Endothelial cell (in vitro differentiated cells): ENCODE measurements around the gene SETDB2. TPM values are rescaled to one million over a fixed set of nuclear protein-coding genes. Genes with fewer than 3 reads are reported as not detected.

ENCODE experiments used
- DNase-seq: peaks from one replicate; pipeline ENCODE4 v3.0.0; 2021; ENCODE audit warnings: low spot score
- H3K27ac Mint-ChIP-seq: one replicate; pipeline ENCODE4 v1.8.0; 2021; ENCODE audit warnings: mixed read lengths, inconsistent platforms; ENCODE audit not compliant: unreplicated experiment
- H3K27me3 Mint-ChIP-seq: one replicate; pipeline ENCODE4 v1.8.0; 2021; ENCODE audit warnings: mild to moderate bottlenecking, moderate library complexity, mixed read lengths, inconsistent platforms; ENCODE audit not compliant: unreplicated experiment
- H3K36me3 Mint-ChIP-seq: one replicate; pipeline ENCODE4 v1.8.0; 2021; ENCODE audit warnings: mild to moderate bottlenecking, low read depth, mixed read lengths, inconsistent platforms; ENCODE audit not compliant: unreplicated experiment
- H3K4me1 Mint-ChIP-seq: one replicate; pipeline ENCODE4 v1.8.0; 2021; ENCODE audit warnings: mild to moderate bottlenecking, mixed read lengths, inconsistent platforms; ENCODE audit not compliant: unreplicated experiment
- H3K4me3 Mint-ChIP-seq: one replicate; pipeline ENCODE4 v1.8.0; 2021; ENCODE audit warnings: mild to moderate bottlenecking, mixed read lengths, inconsistent platforms; ENCODE audit not compliant: unreplicated experiment
- H3K9me3 Mint-ChIP-seq: one replicate; pipeline ENCODE4 v1.8.0; 2021; ENCODE audit warnings: mixed read lengths, inconsistent platforms; ENCODE audit not compliant: unreplicated experiment
- total RNA-seq: library from RNA; stranded (reverse); fragmentation: NEBNext Ultra II Directional; extraction: Animal tissue kit (Norgen Biotek cat#: 25700); gene quantifications from one replicate; pipeline ENCODE4 v1.2.1, GENCODE V29; 2021; ENCODE audit not compliant: unreplicated experiment
- TF ChIP-seq, protein P1 (sequence below): fragments of 200-600 bp; sonication (generic); IDR thresholded peaks from one replicate; pipeline ENCODE4 v1.5.0; 2021; ENCODE audit warnings: antibody characterized with exemption; ENCODE audit not compliant: unreplicated experiment

Gene SETDB2
- total RNA-seq, 1 donor from 2014 or later, result 8.9 TPM

DNA sequence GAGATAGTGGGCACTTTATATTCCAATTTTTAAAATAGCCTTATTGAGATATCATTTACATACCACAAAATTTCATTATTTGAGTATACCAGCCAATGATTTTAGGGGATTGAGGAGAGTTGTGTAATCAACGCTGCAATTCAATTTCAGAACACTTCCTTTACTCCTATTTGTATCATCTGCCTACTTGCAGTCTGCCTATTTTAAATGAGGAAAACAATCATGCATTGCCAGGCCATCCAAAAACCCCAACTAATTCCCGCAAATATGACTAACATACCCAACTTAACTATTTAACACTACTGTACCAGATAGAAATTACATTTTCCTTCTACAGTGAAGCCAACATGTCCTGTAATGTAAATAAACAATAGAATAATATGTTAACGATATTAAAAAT is 26.9 kb upstream of the SETDB2 start:
- H3K36me3 Mint-ChIP-seq, result no peaks in the 10 kb centered on the region
- no peaks in the 10 kb centered on the region for H3K27me3 Mint-ChIP-seq
- H3K27ac Mint-ChIP-seq, result no peak overlapping the region
- no peak for DNase-seq
- TF ChIP-seq, protein P1, sequence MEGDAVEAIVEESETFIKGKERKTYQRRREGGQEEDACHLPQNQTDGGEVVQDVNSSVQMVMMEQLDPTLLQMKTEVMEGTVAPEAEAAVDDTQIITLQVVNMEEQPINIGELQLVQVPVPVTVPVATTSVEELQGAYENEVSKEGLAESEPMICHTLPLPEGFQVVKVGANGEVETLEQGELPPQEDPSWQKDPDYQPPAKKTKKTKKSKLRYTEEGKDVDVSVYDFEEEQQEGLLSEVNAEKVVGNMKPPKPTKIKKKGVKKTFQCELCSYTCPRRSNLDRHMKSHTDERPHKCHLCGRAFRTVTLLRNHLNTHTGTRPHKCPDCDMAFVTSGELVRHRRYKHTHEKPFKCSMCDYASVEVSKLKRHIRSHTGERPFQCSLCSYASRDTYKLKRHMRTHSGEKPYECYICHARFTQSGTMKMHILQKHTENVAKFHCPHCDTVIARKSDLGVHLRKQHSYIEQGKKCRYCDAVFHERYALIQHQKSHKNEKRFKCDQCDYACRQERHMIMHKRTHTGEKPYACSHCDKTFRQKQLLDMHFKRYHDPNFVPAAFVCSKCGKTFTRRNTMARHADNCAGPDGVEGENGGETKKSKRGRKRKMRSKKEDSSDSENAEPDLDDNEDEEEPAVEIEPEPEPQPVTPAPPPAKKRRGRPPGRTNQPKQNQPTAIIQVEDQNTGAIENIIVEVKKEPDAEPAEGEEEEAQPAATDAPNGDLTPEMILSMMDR, result no peak
- no peaks in the 10 kb centered on the region for H3K9me3 Mint-ChIP-seq
- peaks cover 3% of the 10 kb centered on the region for H3K4me1 Mint-ChIP-seq
- H3K4me3 Mint-ChIP-seq, result no peak overlapping the region

DNA sequence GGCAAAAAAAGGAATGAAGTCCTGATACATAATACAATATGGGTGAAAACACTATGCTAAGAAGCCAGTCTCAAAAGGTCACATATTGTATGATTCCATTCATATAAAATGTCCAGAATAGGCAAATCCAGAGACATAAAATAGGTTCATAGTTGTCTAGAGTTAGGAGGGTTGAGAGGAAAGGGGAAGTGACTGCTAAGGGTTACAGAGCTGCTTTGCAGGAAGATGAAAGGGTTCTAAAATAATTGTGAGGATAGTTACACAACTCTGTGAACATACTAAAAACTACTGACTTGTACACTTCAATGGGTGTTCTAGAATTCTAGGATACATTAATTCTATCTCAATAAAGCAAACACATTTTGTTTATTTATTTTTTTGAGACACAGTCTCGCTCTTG is 25.9 kb upstream of the SETDB2 start:
- TF ChIP-seq, protein P1, result no peak
- no peak for DNase-seq
- Mint-ChIP-seq H3K4me3 (no peak overlapping the region), H3K27me3 (no peaks in the 10 kb centered on the region), H3K36me3 (no peaks in the 10 kb centered on the region), H3K4me1 (peaks cover 3% of the 10 kb centered on the region), H3K9me3 (no peaks in the 10 kb centered on the region), H3K27ac (no peak overlapping the region)

DNA sequence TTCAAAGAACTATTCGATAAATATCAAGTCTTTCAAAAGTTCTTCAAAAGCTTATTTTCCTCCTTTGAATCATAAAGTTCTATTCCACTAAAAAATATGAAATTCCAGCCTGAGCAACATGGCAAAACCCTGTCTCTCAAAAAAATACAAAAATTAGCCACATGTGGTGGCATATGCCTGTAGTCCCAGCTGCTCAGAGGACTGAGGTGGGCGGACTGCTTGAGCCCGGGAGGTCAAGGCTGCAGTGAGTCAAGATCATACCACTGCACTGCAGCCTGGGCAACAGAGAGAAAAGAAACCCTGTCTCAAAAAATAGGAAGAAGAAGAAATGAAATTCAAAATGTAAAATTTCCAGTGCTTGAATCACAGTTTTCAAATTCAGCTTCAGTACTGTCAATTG is 24.8 kb upstream of the SETDB2 start:
- Mint-ChIP-seq H3K27ac (no peak overlapping the region), H3K4me3 (no peak overlapping the region), H3K9me3 (no peaks in the 10 kb centered on the region), H3K4me1 (no peaks in the 10 kb centered on the region), H3K36me3 (no peaks in the 10 kb centered on the region), H3K27me3 (no peaks in the 10 kb centered on the region)
- TF ChIP-seq, protein P1, result no peak
- no peak for DNase-seq

DNA sequence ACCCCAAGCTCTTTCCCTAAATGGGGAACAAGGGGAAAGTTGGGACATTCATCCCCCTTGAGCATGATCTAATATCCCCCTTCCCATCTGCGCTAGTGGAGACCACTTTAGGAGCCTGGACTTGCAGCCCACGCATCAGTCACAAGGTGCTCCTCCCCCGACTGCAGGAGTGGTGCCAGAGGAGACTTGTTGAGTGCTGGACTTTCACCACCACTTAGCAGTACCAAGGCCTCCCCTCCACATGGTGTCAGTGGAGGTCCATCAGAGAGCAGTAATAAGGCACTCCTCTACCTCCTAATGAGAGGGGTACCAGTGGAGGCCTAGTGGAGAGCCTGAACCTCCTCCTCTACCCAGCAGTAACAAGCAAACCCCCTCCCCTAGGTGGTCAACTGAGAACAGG is 22.7 kb upstream of the SETDB2 start:
- Mint-ChIP-seq H3K9me3 (no peaks in the 10 kb centered on the region), H3K27me3 (no peaks in the 10 kb centered on the region), H3K36me3 (no peaks in the 10 kb centered on the region), H3K4me1 (no peaks in the 10 kb centered on the region), H3K27ac (no peak overlapping the region), H3K4me3 (no peak overlapping the region)
- DNase-seq, result peak; percentile 21
- TF ChIP-seq, protein P1, result no peak

DNA sequence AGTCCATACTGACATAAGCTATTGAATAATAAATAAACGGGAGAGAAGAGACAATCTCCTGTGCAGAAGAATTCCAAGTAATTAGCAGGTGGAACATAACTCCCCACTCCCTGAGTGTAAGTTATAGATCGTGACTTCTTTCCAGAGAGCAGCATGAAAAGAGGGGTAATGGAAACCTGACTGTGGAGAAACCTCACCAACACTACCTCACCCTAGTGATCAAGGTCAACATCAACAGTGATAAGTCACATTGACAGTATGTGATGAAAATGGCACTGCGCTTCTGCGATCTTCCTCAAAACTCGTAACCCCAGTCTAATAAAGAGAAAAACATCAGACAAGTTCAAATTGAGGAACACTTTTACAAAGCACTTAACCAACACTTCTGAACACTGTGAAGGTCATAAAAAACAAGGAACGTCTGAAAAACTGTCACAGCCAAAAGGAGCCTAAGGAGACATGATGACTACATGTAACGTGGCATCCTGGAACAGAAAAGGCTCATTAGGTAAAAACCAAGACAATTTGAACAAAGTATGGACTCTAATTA is 20.0 kb upstream of the SETDB2 start:
- Mint-ChIP-seq H3K27me3 (no peaks in the 10 kb centered on the region), H3K4me1 (no peaks in the 10 kb centered on the region), H3K9me3 (no peaks in the 10 kb centered on the region), H3K4me3 (no peak overlapping the region), H3K27ac (no peak overlapping the region), H3K36me3 (no peaks in the 10 kb centered on the region)
- DNase-seq, result no peak
- TF ChIP-seq, protein P1, result no peak
